Measurements from ENCODE around the gene AK1. TPM values are rescaled to one million over a fixed set of nuclear protein-coding genes. Genes with fewer than 3 reads are reported as not detected.

AK1 gene
- total RNA-seq, 2 donors from 2014 or later = 19.0 to 22.8 TPM

GRCh38 chr9:127852829-127853228 lies 24.6 kb downstream of the AK1 start:
- H3K4me1 Mint-ChIP-seq = peaks cover 11% of the 10 kb centered on the region
- H3K27ac ChIP-seq (ENCODE audit: low read depth, low read length) = no peak overlapping the region
- no peak for TF ChIP-seq CTCF (conservative IDR thresholded peaks at IDR 0.05)
- peaks cover 16% of the 10 kb centered on the region for H3K9me3 Mint-ChIP-seq
- H3K36me3 ChIP-seq (ENCODE audit: control insufficient read depth, insufficient read depth, low read length) = no peaks in the 10 kb centered on the region
- no peaks in the 10 kb centered on the region for H3K4me1 ChIP-seq (ENCODE audit: control insufficient read depth, insufficient read depth, low read length)
- H3K27me3 ChIP-seq (ENCODE audit: control insufficient read depth, insufficient read depth, low read length, poor library complexity, severe bottlenecking) = no peaks in the 10 kb centered on the region
- H3K9ac ChIP-seq (ENCODE audit: extremely low read depth, low read length, poor library complexity, severe bottlenecking) = no peak overlapping the region
- WGBS, 2 experiments (ENCODE audit: insufficient coverage in 1 of 2, insufficient read length in 1 of 2) = 88 to 90% methylated on average over 4 to 9 of the region's 9 CpGs
- peaks cover 11% of the 10 kb centered on the region for H3K9me3 ChIP-seq (ENCODE audit: control insufficient read depth, low read length)
- no peaks in the 10 kb centered on the region for H3K27me3 Mint-ChIP-seq (ENCODE audit: insufficient read depth)
- H3K4me3 Mint-ChIP-seq = no peak overlapping the region
- H3K27ac Mint-ChIP-seq = no peak overlapping the region
- no peaks in the 10 kb centered on the region for H3K36me3 Mint-ChIP-seq (ENCODE audit: low read depth)
- no peak for DNase-seq
- H3K4me3 ChIP-seq (ENCODE audit: low read length) = no peak overlapping the region

- no peak overlapping the region for H3K4me3 ChIP-seq (ENCODE audit: low read length)
- no peak overlapping the region for H3K9ac ChIP-seq (ENCODE audit: extremely low read depth, low read length, poor library complexity, severe bottlenecking)
- WGBS, 2 experiments (ENCODE audit: insufficient coverage in 1 of 2, insufficient read length in 1 of 2) = 96 to 97% methylated on average over 5 to 17 of the region's 17 CpGs
- H3K27me3 ChIP-seq (ENCODE audit: control insufficient read depth, insufficient read depth, low read length, poor library complexity, severe bottlenecking) = no peaks in the 10 kb centered on the region
- H3K4me1 ChIP-seq (ENCODE audit: control insufficient read depth, insufficient read depth, low read length) = no peaks in the 10 kb centered on the region
- TF ChIP-seq CTCF (conservative IDR thresholded peaks at IDR 0.05) = no peak
- Mint-ChIP-seq H3K4me3 (no peak overlapping the region), H3K27ac (no peak overlapping the region), H3K4me1 (no peaks in the 10 kb centered on the region), H3K36me3 (ENCODE audit: low read depth) (no peaks in the 10 kb centered on the region), H3K27me3 (ENCODE audit: insufficient read depth) (no peaks in the 10 kb centered on the region), H3K9me3 (peaks cover 16% of the 10 kb centered on the region)
- no peaks in the 10 kb centered on the region for H3K36me3 ChIP-seq (ENCODE audit: control insufficient read depth, insufficient read depth, low read length)
- H3K27ac ChIP-seq (ENCODE audit: low read depth, low read length) = no peak overlapping the region
- no peak for DNase-seq
- H3K9me3 ChIP-seq (ENCODE audit: control insufficient read depth, low read length) = peaks cover 11% of the 10 kb centered on the region
Measured at GRCh38 chr9:127850286-127850830, 27.1 kb downstream of the AK1 start.

- Mint-ChIP-seq H3K36me3 (ENCODE audit: low read depth) (no peaks in the 10 kb centered on the region), H3K4me1 (no peaks in the 10 kb centered on the region), H3K27me3 (ENCODE audit: insufficient read depth) (no peaks in the 10 kb centered on the region), H3K4me3 (no peak overlapping the region), H3K9me3 (peaks cover 16% of the 10 kb centered on the region), H3K27ac (no peak overlapping the region)
- Histone ChIP-seq H3K9ac (ENCODE audit: extremely low read depth, low read length, poor library complexity, severe bottlenecking) (no peak overlapping the region), H3K27me3 (ENCODE audit: control insufficient read depth, insufficient read depth, low read length, poor library complexity, severe bottlenecking) (no peaks in the 10 kb centered on the region), H3K27ac (ENCODE audit: low read depth, low read length) (no peak overlapping the region), H3K9me3 (ENCODE audit: control insufficient read depth, low read length) (peaks cover 11% of the 10 kb centered on the region), H3K4me3 (ENCODE audit: low read length) (no peak overlapping the region), H3K4me1 (ENCODE audit: control insufficient read depth, insufficient read depth, low read length) (no peaks in the 10 kb centered on the region), H3K36me3 (ENCODE audit: control insufficient read depth, insufficient read depth, low read length) (no peaks in the 10 kb centered on the region)
- TF ChIP-seq CTCF (conservative IDR thresholded peaks at IDR 0.05) = no peak
- DNase-seq = no peak
- WGBS, 2 experiments (ENCODE audit: insufficient coverage in 1 of 2, insufficient read length in 1 of 2) = 89 to 95% methylated on average over 7 to 10 of the region's 10 CpGs
Measured at GRCh38 chr9:127848756-127849504, 28.5 kb downstream of the AK1 start.

Measured in endodermal cell (in vitro differentiated cells).